Measurements from ENCODE around the gene UNC5C.

DNA sequence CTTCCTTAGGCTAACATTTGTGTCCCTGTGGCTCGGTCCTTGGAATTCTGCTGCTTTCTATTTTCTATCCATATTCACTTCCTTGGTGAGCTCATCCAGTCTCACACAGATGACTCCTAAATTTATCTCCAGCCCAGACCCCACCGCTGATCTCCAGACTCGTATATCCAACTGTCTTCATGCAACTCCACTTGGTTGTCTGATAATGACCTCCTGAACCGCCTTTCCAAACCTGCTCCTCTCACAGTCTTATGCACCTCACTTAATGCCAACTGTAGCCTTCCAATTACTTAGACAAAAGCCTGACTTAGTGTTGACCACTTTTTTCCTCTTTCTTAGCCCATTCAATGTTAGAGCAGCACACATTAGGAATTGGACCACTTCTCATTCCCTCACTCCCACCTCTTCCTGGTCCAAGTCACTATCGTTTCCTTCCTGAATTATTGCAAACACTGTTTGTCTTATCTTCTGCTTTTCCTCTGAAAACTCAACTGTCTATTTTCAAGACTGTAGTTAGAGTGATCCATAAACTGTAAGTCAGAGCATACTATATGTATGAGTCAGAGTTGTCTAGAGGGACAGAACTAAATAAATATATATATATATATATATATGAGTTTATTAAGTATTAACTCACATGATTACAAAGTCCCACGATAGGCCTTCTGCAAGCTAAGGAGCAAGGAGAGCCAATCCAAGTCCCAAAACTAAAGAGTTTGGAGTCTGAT, 292.5 kb downstream of the UNC5C start:
- TF ChIP-seq, protein P1, sequence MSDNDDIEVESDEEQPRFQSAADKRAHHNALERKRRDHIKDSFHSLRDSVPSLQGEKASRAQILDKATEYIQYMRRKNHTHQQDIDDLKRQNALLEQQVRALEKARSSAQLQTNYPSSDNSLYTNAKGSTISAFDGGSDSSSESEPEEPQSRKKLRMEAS (IDR thresholded peaks at IDR 0.05; ENCODE audit: low read depth, low read length), result no peak
- TF ChIP-seq, protein P2, sequence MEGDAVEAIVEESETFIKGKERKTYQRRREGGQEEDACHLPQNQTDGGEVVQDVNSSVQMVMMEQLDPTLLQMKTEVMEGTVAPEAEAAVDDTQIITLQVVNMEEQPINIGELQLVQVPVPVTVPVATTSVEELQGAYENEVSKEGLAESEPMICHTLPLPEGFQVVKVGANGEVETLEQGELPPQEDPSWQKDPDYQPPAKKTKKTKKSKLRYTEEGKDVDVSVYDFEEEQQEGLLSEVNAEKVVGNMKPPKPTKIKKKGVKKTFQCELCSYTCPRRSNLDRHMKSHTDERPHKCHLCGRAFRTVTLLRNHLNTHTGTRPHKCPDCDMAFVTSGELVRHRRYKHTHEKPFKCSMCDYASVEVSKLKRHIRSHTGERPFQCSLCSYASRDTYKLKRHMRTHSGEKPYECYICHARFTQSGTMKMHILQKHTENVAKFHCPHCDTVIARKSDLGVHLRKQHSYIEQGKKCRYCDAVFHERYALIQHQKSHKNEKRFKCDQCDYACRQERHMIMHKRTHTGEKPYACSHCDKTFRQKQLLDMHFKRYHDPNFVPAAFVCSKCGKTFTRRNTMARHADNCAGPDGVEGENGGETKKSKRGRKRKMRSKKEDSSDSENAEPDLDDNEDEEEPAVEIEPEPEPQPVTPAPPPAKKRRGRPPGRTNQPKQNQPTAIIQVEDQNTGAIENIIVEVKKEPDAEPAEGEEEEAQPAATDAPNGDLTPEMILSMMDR (IDR thresholded peaks at IDR 0.05 in 2 of 3, conservative IDR thresholded peaks at IDR 0.05 in 1 of 3; ENCODE audit: control insufficient read depth in 2 of 3, extremely low read depth in 1 of 3, insufficient read depth in 1 of 3, low read depth in 3 of 3, low read length in 3 of 3), result no peak
- TF ChIP-seq JUND (IDR thresholded peaks at IDR 0.05; ENCODE audit: low read depth, low read length) (no peak), RFX5 (IDR thresholded peaks at IDR 0.05; ENCODE audit: low read depth, low read length) (no peak), TAF1 (IDR thresholded peaks at IDR 0.05; ENCODE audit: borderline replicate concordance, low read depth, low read length) (no peak), POLR2AphosphoS5 (IDR thresholded peaks at IDR 0.05; ENCODE audit: low read length) (no peak), RUNX3 (IDR thresholded peaks at IDR 0.05; ENCODE audit: low read length) (no peak), ZNF384 (IDR thresholded peaks at IDR 0.05; ENCODE audit: borderline replicate concordance, low read depth, low read length) (no peak)
- TF ChIP-seq, protein P3, sequence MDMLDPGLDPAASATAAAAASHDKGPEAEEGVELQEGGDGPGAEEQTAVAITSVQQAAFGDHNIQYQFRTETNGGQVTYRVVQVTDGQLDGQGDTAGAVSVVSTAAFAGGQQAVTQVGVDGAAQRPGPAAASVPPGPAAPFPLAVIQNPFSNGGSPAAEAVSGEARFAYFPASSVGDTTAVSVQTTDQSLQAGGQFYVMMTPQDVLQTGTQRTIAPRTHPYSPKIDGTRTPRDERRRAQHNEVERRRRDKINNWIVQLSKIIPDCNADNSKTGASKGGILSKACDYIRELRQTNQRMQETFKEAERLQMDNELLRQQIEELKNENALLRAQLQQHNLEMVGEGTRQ (IDR thresholded peaks at IDR 0.05; ENCODE audit: borderline replicate concordance, low read depth, low read length), result no peak

Data from GM12878 (cell line).